Limb (tissue), 2 donors: Measurements from ENCODE around the gene MFRP.
A peak's percentile ranks its signal among the peaks of the same experiment; 100 is the strongest.

Source experiments
- DNase-seq, 2 donors: peaks; one replicate each; pipeline ENCODE4 v3.0.0-alpha.2; 2016; ENCODE audit errors: extremely low spot score in 2 of 2

MFRP gene

DNA sequence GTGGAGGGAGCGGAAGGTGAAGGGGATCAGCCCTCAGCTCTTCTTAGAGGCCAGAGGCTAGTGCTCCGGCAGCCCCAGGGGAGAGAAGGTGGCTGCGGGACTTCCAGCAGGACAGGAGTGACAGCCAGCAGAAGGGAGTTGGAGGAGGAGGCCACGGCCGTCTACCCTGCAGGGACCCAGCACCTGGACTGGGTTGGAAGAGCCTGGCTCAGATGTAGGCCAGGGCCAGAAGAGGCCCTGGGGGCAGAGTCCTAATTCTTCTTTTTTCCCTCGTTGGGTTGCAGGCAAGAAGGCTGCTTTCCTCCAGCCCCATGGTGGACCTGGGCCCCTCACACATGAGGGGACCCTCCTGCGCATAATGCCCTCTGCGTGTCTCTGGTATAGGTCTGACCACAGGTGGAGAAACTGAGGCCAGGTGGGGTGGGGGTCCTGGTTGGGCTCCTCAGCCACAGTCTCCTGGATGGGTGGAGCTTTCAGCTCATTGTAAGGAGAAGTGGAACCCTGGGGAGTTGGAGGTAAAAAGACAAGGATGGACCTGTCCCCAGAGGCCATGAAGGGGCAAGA, 27.3 kb downstream of the MFRP start:
- DNase-seq = peak in 1 of 2 donors; percentile 29

DNA sequence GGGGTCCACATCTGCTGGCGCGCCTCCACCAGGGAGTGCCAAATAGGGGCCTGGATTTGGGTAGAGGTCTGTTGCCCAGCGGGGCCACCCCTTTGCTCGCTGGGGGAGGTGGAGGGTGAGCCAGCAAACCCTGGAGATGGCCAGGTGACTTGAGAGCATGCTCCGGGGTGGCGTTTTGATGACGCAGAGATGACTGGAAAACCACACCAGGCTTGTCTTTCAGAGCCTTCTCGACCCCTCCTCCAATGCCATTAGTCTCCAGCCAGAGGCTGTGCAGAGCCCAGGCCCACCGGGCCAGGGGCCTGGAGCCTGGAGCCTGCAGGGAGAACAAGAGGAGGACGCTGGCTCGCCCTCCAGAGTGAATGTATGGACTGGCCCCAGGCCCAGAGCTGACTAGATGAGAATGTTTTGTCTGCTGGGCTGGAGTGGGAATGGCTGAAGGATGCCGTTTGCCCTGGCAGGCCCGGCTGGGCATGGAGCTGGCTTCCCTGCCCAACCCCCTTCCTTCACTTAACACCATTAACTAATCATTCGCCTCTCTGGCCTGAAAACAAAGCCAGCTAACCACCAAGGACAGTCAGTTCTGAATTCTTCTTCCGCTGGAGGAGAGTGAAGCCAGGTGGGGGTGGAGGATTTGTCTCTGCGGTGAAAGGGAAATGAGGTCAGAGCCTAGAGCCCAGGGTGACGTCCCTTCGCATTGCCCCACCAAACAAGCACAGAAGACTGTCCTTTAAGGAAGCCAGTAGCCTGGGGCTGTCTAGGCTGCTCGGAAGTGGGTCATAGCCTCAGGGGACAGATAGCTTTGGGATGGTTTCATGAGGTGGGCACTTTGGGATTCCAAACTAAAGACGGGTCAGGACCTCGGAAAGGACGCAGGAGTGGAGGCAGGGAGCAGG, 28.0 kb downstream of the MFRP start:
- peak; percentile 29 to 65 for DNase-seq

DNA sequence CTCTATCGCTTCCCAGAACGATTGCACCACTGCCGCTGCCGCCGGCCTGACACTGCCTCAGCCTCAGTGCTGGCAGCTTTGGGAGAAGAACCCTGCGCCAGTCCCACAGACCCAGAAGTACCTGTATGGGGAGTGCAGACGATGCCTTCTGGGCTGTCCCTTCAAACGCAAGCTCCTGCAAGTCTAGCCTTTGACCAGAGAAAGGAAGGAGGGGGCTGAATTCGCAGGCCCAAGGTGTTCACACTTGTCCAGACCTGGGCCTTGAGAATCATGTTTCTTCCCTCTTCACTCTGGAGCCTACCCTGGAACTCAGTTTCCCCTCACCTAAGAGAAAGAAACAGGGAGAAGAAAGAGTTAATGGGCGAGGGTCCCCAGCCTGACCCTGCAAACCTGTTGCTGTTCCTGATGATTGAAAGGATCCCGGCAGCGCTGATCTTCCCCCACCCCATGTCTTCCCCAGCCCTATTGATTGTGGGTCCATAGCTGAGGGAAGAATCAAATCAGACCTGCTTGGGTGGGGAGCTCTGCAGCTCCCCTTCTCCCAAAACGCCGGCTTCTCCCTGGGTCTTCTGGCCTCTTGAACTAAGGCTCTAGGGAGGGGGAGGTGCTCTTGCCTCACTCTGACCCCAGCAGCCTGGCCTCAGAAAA, 28.8 kb downstream of the MFRP start:
- DNase-seq = no peak

DNA sequence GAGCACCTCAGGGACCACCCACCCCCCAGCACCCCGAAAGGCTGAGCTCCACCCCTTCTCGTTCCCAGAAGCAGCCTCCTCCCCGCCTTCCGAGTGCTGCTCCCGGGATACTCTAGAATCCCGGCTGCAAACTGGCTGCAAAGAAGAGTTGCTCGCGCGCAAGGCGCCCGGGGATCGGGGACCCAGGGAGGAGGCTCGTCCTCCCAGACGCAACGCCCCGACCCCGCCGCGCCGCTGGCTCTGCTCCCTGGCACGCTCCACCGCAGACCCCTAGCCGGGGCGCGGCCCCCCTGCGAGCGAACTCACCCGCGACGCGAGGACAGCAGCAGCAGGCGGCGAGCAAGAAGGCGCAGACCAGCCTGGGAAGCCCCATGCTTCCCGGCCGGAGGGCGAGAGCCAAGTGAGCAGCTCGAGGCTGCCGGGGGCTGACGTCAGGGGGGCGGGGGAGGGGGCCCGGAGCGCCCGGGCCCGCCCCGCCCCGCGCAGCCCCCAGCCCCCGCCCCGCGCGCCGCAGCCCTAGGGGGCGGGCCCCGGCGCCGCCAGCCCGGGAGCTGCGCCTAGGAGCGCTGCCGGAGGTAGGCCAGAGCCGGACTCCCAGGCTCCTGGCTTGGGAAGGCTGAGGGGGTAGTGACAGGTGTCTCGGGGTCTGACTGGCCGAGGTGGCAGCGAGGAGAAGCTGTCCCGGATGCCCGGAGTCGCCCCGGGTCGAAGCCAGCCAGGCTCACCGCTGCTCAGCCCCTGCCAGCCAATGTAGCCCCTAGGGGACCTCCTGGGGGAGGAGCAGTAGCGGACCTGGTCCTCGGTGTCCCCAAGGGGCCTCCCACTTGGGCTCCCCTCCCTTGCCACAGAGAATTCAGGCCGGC, 29.5 kb downstream of the MFRP start, which contains the start of gene MCAM:
Gene MCAM (minus strand): TSS at position 402 of the 863 bp plus-strand sequence. CDS start 29 bp downstream, at position 373.
- peak; percentile 60 to 81 for DNase-seq

DNA sequence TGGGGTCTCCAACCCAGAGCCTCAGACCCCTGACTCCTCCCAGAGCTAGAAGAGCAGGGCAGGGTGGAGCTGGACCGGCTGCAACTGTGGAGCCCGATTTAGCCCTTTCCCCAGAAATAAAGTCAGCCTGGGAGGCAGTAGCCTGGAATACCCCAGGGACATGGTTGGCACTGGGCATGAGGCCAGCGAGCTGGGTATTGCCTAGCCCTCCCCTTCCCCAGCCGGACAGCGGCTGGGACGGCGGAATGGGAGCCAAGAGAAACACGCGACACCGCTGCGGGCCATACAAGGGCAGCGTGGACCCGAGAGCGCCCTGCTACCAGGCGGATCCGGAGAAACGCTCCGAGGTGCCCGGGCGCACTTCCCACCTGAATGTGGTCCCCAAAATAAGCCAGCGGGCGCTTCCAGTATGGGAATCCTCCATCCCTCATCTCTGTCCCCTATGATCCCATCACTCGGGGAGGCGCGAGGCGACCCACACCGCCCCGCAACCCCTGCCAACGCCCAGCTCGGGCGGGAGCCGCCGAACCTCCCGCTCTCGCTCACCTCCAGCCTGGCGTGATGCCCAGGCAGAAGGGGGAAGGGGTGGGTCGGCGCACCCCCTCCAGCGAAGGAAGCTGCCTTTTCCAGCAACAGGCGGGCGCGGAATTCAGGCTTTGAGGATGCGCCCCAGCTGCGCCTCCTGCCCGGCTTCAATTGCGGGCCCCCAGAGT, 30.3 kb downstream of the MFRP start:
- peak in 1 of 2 donors; percentile 84 for DNase-seq

DNA sequence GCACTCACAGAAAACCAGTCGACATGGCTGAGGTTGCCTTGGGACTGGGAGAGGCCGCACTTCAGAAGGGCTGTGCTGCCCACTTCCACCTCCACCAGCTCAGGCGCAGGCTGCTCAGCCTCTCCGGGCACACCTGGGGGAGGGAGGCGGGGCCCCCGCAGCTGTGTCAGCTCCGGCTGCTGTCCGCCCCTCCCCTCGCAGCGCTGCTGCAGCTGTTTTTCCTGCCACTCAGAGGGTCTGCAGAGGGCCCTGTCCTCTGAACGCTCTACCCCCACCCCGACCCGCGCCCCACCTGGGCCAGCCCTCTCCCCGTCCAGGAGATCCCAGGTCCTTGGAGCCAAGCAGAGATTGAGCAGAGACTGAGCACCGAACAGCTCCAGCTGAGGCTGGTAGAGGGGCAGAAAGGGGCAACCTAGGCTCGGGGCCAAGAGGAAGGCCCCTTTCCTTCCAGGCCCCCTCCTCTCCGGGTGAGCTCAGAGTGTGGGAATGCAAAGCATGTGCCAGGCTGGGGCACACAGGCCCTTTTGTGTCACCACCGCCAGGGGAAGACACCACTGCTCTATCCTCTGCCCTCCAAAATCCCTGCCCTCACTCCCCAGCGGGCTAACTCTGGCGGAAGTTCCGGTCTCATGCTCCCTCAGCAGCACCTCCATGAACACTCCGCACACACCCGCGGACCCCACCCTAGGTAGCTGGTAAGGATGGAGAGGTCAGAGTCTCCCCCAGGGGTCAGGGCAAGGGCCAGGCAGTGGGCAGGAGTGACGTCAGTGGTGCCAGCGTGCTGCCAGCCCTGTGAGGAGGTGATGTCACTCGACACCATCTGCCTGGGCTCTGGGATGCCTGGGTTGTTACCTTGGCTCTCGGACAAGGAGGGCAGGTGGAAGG, 31.1 kb downstream of the MFRP start:
- peak; percentile 51 to 79 for DNase-seq

DNA sequence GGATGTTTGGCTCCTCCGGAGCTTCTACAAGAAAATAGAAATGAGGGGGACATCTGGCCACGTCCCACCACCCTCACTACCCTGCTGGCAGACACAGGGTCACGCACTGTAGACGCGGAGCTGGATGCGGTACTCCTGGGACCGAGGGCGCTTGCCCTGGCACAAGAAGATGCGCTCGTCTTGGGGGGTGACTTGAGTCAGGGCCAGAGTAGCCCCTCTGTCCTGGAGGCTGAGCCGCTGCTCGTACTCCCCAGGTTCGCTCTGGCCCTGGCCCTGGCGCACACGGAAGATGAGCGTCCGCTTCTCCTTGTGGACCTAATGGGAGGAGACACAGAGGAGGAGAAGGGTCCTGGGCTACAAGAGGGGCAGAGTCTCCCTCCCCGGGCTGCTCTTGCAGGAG, 31.8 kb downstream of the MFRP start:
- DNase-seq = no peak

DNA sequence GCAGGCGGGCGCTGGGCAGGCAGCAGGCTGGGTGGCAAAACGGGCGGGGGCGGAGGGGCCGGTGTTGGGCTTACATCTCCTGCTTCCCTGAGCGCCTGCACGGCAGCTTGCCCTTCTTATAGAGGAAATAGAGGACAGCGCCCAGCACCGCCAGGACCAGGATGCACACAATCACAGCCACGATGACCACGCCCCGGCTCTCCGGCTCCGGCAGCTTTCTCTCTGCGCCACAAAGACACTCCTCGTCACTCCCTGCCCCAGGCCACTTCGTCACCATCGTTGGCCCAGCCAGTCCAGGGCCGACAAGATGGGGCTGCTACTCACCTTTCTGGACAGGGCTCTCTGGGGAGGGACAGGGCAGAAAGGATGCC, 35.8 kb downstream of the MFRP start:
- no peak for DNase-seq

DNA sequence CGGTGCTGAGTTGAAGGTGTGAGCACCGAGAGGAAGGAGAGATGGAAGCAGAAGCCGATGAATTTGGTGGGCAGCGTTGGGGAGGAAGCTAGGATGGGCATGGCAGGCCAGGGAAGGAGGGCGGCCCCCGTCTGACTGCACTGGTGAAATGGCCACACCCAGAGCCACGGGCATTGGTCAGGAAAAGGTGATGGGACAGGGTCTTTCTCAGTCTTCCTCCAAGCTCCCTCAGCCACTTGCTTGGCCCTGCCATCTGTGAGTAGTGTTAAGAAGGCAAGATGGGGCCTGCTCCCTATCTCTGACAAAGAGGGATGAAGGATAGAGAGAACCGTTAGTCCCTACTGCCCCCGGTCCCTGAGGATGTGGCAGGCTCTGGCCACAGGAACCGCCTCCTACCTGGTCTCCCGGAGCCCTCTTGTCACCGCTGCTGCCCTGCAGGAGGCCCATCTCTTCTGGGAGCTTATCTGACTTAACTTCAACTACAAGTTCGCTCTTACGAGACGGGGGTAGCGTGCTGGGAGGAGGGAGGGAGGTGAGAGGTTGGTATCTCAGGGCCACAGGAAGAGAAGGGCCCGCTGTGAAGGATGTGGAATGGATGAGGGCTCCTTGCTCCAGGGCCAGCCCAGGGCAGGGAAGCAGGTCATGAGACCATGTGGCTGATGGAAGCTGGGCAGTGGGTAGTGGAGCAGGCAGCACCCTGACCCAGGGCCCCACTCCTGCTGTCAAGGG, 36.4 kb downstream of the MFRP start:
- DNase-seq = no peak

DNA sequence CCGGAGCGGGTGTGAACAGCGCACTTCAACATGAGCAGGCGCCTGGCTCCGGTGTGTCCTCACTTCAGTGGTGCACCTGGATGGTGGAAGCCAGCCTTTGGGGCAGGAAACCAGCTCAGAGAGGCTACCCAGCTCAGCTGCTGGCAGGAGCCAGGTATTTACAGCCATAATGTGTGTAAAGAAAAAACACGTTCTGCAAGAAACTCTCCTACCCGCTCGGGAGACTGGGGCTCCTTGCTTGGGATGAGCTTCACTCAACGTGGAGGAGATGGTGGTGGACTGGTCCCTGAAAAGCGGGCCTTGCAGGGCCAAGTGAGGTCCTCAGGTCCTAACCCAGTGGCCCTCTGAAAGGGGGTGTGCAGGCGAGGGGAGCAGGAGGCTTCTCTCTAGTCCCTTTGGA, 37.1 kb downstream of the MFRP start:
- DNase-seq = no peak

DNA sequence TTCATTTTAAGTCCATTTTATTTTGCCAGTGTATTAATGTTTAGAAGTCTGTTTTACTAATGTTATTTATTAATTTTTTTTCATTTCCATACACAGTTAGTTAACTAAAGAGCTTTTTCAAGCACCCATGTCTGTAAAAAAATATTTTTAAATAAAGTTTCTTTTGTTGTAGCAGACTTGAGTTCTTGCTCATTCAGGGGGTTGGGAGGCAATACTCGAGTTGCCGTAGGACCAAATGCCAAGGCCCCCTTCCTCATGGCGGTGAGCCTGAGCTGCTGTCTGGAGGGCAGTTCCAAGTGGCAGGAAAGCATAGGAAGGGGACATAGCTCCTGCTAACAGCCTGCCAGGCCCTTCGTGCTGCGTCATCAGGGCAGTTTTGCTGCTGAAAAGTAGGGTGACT, 38.5 kb downstream of the MFRP start:
- DNase-seq = no peak

DNA sequence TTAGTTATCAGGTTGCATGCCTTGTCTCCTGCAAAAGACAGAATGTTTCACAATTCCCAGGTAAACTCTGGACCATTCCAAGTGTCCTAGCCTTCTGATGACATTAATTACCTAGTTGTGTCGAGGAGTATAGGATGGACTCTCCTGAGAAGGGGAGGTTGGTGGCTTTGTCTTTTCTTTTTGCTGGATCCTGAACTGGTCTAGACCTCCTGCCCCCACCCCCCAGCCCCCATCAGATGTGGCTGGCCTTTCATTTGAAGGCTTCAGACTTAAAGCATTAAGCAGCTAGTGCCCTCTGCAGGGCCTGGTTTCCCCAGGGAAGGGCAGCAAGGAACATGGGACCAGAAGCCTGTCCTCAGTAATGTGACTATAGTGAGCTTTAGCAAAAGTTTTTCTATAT, 39.3 kb downstream of the MFRP start:
- DNase-seq = no peak

DNA sequence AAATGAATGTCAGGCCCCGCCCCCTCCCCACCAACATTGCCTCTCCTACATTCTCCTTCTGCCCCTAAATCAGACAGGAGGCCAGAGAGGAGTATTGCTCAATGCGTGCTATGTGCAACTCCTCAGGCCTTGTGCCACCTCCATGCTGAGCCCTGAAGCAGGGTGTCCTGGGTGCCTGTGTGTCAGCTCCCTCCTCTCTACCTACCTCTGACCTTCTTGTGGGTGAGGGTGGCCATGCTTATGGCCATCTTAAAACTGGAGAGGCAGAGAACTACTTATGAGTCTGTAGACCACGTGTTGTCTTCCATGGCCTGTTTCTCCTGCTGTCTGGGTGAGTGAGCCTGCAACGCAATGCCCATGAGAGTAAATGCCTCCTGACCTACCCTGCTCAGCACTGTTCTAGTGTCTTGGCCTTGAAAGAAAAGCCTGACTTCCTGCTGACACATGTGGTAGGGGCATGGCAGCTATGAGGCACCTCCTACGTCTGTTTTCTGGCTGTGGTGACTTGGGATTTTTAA, 40.1 kb downstream of the MFRP start:
- DNase-seq = no peak

DNA sequence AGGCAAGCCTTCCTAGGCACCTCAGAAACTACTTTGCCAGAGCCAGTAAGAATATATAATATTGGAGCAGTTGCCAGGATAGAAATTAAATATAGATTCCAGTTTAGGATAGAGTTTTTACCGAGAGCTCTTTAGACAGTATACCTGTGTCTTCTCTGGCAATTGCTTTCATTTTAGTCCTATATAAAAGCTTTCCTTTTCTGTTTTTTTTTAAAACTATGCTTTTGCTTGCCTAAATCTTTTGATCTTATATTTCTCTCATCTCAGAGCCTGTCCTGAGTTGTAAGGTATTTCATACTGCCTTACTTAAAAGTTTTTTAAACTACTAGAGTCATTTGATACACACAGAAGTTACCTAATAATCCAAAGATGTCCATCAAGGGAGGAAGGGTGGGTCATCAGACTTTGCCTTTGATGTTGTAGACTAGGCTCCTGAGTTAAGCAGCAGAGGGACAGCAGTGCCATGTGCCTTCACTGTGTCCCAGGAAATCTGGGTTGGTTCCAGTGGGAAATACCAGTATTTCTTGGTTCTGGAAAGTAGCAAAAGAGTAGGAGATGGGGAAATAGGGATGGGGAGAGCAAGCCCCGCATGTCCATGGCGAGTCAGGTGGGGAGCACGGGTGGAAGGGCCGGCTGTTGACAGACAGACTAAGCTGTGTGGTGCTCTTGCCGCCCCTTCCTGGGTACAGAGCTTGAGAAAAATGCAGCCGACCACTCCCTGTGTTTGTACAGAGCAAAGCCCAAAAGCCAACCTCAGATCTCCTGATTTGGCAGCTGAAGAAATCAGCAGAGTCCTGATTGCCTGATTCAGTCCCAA, 40.7 kb downstream of the MFRP start:
- DNase-seq = no peak

DNA sequence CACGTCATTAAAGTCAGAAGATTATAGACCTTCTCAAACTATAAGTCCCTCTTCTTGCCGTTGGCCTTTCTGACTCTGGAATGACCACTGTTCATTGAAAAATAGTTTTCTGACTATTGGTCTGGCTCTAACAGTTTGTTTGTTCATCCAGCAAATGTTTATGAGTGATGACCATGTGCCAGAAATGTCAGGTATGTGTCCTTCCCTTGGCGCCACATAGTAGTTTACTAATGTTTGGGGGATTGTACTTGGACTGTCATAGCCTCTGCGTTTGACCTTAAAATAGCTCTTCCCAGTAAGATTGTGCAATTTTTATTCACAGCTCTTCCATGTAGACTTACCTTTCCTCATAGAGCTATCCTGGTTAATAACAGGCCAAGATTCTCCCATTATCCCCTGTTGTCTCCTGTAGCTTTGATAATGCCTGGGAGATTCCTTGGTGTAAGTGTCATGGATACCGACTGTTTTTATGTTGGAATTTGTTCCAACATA, 43.2 kb downstream of the MFRP start:
- no peak for DNase-seq

DNA sequence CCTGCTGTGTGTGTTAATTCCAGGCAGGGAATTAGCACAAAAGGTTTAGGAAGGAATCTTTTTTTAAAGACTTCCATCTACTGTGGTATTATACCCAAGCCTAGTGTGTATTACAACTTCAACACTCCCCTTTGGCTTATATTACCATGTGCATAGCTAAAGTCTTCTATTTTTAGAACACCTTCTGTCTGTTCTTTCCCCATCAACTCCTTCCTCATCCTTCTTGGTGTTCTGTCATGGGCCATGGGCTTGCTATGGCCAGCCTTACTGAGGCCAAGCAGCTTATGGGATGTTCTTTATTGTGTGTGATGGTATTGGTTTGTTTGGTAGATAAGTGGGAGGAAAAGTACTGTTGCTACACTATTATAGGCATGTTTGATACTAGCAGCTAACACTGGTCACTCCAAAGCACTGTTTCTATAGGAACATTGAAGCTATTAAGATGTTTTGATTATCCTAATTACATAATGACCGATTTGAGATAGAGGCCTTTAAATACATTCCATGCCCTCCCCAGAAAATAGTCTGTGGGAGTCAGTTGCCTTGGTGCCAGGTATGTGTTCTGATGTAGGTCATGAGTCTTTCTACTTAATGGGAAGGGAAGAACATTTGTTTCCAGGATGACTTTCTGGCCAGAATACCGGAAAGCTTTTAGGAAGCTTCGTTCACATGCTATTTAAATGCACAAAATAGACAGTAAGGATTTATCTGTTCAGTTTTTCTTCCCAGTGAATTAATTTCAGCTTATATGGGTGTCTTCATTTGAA, 46.1 kb downstream of the MFRP start:
- no peak for DNase-seq

DNA sequence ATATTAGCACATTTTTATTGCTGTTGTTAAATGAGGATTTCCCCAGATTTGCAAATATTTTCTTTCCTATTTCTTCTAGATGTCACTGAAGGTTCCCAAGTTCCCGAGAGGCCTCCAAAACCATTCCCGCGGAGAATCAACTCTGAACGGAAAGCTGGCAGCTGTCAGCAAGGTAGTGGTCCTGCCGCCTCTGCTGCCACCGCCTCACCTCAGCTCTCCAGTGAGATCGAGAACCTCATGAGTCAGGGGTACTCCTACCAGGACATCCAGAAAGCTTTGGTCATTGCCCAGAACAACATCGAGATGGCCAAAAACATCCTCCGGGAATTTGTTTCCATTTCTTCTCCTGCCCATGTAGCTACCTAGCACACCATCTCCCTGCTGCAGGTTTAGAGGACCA, 47.1 kb downstream of the MFRP start:
- no peak for DNase-seq
